Activated CD4-positive, alpha-beta T cell treated with anti-CD3 and anti-CD28 coated beads, Interleukin-10, Interleukin-2, amounts not matched to agents 100 ng/mL and 50 ng/mL, durations not matched to agents 16 hours and 8 hours (primary cell): Measurements from ENCODE around the gene CDCA7L.
"Not testable (repeated sequence)": the region's sequence is repeated elsewhere in the genome, so short reads cannot be mapped to it uniquely, and the experiment has no call there.

ENCODE experiments used
- DNase-seq: peaks from one replicate; pipeline ENCODE4 v3.0.0-alpha.2; 2020

The CDCA7L gene

DNA sequence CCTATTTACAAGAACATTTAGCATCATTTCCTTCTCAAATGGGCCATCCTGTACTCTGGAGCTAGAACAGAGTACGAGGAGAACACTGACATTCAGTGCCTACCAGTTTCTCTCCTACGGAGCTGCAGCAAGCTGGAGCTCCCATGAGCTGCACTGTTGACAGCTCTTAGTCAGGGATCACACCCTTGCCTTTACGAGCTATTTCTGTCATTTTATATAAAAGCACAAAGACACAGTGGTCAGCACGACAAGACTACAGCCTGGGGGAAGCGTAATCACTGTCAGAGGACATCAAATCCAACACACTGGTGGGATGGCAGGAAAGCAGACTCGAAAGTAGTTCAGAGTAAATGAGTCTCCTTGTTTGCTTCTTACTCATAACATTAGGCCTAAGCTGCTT lies 2.7 kb downstream of the CDCA7L start:
- peak; percentile 42 for DNase-seq

DNA sequence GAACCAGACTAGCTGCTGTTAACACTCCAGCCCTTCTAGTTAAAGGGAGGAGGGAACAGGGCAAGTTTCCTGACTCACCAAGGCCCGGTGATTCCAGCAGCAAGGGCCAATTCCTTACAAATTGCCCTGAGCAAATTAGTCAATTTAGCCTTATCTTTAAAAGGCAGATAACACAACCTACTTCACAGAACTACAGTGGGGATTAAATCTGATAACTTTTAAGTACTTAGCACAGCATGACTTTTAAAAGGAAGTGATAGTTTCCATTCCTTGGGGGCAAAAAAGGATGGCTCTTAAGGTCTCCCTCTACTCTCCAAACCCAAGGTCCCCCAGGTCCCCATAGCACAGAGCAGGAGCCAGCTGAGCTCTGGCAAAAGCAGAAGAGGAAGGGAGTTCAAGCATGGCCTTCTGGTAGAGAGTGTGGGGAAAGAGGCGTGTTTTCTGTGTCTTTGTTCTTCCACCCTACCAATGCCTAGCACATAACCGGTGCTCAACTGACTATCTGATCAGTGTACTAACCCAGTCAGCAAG lies 4.0 kb downstream of the CDCA7L start:
- DNase-seq, result peak; percentile 21

DNA sequence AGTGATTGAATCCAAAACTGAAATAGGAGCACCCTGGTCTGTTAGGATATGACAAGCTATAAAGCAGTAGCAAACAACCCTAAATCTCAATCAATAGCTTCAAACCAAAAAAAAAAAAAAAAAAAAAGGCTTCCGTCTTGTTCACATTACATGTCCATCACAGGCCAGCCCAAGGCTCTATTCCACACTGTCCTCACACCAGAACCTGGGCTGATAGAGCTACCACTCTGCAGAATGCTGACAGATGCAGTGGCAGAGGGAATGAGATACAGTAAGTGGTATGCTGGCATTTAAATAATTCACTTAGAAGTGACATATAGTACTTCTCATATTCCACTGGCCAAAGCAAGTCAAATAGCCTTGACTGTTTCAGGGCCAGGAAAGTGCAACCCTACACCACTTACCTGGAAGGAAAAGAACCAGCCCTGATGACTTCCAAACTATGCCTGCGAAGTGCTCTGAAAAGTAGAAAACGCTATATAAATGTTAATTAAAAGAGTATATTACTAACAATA lies 5.8 kb downstream of the CDCA7L start:
- no peak for DNase-seq

DNA sequence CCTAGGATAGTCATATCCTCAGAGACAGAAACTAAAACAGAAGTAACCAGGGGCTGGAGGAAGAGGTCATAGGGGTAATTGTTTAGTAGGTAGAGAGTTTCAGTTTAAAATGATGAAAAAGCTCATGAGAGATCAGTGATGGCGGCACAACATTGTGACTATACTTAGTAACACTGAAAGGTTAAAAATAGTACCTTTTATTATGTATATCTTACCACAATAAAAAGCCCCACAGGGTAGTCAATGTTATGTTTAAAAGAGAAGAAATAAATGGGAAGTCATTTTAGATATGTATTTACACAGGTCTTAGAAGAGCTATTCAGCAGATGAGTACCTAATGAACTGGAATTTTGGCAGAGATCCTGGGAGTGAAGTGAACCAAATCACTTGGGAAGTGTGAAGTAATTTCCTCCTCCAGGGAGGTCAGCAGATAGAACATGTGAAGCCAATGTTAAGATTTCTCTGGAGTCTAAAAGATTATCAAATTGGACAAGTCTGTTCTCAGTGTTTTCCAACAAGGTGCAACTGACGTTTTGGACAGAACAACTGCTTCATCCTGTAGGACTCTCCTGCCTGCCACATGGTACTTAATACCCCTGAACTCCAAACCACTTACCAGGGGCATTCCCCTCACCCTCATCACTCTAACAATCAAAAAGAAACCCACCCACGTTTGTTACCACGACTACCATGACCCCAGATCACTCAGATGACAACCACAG lies 6.4 kb downstream of the CDCA7L start:
- DNase-seq, result peak; percentile 90

DNA sequence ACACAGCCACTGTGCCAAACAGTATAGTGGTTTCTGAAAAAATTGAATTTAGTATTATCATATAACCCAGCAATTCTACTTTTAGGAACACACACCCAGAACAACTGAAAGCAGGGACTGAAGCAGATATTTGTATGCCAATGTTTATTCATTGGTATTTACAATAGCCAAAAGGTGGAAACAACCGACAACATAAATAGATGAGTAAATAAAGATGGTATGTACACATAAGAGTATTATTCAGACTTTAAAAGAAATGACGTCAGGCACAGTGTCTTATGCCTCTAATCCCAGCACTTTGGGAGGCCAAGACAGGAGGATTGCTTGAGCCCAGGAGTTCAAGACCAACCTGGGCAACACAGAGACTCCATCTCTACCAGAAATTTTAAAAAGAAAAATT lies 7.2 kb downstream of the CDCA7L start:
- DNase-seq, result no peak

DNA sequence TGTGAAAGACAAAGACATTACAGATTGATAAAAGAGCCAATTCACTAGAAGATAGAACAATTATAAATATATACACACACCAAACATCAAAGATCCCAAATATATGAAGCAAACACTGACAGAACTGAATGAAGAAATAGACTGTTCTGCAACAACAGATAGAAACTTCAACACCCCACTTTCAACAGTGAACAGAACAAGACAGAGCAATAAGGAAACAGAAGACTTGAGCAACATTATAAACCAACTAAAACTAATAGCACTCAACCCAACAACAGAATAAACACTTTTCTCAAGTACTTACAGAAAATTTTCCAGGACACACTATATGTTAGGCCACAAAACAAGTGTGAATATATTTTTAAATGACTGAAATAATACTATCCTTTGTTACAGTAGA lies 10.9 kb downstream of the CDCA7L start:
- DNase-seq, result no peak

DNA sequence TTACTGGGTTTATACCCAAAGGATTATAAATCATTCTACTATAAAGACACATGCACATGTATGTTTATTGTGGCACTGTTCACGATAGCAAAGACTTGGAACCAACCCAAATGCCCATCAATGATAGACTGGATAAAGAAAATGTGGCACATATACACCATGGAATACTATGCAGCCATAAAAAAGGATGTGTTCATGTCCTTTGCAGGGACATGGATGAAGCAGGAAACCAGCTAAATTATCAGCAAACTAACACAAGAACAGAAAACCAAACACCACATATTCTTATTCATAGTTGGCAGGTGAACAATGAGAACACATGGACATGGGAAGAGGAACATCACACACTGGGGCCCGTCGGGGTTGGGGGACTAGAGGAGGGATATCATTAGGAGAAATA lies 12.4 kb downstream of the CDCA7L start:
- not testable (repeated sequence) for DNase-seq

DNA sequence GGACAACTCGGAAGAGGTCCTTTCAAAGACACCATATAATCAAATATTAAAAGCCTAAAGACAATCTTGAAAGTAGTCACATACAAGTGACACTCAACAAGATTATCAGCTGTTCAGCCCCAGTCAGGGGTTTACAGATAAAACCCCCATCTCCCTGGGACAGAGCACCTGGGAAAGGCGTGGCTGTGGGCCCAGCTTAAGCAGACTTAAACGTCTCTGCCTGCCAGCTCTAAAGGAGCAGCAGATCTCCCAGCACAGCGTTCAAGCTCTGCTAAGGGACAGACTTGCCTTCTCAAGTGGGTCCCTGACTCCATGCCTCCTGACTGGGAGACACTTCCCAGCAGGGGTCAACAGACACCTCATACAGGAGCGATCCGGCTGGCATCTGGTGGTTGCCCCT lies 18.0 kb downstream of the CDCA7L start:
- no peak for DNase-seq

DNA sequence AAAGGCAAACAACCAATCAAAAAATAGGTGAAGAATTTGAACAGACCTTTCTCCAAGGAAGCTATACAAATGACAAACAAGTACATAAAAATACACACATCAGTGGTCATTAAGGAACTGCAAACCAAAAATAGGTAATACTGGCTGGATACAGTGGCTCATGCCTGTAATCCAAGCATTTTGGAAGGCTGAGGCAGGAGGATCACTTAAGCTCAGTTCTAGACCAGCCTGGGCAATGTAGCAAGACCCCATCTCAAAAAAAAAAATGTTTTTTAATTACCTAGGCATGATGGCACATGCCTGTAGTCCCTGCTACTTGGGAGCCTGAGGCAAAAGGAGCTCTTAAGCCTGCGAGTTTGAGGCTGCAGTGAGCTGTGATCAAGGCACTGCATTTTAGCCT lies 19.3 kb downstream of the CDCA7L start:
- no peak for DNase-seq

DNA sequence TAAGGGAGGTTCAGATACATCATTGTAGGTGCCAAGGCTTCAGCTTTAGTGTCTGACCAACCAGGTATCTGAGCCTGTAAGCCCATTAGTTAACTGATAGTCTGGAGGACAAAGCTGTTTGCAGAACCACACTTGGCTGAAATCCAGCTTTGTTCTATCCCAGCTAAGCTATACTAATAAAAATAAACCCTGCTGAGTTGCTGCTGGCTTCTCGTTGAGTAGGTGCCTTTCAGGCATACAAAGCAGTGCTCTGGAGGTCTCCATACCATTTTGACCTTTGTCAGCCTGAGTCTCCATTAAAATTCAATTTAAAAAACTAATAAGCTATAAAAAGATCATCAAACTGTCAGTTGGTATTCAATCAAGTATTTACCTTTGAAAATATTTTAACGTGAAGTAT lies 22.0 kb downstream of the CDCA7L start:
- DNase-seq, result no peak

DNA sequence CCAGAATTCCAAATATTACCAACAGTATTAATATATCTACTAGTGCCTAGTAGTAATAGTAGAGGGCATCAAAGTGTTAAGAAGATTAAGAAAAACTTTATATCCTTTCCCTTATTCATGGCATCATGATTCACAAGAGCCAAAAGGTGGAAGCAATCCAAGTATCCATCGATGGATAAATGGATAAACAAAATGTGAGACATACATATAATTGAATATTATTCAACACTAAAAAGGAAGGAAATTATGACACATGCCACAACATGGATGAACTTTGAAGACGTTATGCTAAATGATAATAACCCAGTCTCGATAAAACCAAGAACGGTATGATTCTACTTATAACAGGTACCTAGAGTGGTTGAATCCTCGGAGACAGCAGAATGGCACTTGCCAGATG lies 23.1 kb downstream of the CDCA7L start:
- no peak for DNase-seq

DNA sequence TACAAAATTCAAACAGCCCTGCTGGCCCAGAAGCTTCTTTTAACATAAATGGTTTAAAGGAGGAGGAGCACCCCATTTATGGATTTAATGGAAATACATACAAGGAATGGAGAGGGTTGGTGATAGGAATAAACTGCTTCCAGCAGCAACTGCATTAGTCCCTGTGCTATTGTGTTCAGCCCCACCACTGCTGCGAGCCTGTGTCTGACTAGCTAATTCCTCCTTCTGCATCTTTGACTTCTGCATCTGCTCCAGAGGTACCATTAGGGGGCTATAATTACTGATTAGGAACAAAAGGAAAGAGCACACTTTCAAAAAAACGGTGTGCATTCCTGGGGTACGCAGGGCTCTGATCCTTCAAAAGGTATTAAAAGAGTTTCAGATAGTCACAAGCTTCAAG lies 24.8 kb downstream of the CDCA7L start:
- DNase-seq, result no peak

DNA sequence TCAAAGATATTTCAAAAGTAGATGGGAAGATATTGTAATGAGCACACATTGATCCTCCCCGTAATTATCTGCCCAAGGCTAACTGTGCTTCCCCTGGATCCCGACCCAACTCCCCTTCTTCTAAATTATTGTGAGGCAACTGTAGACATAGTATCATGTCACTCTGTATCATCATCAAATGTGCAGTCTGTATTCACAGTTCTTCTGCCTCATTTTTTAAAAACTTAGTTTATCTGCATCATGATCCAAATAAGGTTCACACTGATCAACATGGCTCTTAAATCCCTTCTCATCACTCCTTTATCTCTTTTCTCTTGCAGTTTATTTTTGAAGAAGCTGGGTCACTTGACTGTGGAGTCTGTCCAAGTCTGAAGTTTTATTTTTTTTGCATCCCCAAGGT lies 27.5 kb downstream of the CDCA7L start:
- no peak for DNase-seq

DNA sequence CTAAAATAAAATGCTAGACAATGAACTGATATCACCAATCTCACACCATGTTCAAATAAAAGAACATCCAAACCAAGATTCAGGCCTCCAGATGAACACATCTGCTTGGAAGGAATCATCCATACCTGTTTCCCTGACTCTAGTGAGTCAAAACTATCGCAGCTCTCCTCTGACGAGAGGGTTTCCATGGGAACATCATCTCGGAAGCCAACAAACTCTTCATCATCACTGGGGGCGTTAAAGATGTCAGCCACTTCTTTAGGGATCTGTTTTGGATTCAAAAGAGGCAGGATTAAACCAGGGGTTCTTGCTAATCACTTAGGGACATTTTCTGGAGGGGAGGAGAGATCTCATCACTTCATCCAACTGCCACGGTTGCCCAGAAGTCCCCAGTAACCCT lies 29.1 kb downstream of the CDCA7L start:
- DNase-seq, result no peak

DNA sequence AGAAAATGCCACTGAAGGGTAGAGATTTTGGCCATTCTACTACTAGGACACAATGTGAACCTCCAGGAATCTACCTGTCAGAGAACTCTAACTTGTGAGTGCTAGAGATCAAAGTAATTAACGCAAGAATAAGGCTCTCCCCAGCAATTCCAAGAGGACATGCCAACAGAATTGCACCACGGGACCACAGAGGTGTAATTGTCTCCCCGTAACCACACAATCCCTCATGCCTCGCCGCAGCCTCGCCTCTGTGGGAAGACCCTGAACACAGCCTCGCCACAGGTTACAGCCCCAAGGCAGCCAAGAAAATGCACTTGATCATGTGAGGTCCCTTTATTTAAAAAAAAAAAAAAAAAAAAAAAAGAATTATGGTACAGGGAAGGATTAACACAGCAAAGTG lies 29.5 kb downstream of the CDCA7L start:
- DNase-seq, result no peak

DNA sequence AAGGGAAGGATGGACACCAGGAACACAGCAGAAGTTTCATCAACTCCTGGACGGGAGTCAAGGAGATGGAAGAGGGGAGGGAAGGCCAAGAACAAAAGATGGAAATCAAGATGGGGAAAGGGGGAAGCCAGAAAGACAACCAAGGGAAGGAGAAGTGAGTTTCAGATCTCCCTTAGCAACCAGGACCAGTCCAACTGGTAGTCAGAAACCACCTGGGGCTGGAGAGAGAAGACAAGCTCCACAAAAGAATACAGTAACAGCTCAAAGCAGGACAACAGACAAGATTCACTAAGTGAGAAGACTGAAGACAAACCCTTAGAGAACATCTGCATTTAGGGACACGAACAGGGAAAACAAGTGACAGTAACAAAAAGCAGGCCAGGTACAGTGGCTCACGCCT lies 30.6 kb downstream of the CDCA7L start:
- DNase-seq, result no peak

DNA sequence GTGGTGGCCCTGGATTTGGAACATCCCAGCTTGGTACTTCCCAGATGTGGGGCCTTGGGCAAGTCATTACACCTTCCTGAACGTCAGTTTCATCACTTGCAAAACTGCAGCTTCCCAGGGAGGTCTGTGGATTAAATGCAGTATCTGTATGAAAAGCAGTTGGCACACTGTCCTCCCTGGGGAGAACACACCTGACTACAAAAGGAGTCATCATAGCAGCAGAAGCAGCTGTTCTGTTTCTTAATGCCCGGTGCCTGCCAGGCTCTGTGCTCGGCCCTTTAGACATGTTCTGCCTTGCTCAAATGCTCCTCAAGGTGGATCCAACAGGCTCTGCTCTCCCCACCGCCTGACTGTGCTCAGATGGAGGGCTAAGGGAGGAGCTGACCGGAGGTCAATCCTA lies 31.0 kb downstream of the CDCA7L start:
- no peak for DNase-seq

DNA sequence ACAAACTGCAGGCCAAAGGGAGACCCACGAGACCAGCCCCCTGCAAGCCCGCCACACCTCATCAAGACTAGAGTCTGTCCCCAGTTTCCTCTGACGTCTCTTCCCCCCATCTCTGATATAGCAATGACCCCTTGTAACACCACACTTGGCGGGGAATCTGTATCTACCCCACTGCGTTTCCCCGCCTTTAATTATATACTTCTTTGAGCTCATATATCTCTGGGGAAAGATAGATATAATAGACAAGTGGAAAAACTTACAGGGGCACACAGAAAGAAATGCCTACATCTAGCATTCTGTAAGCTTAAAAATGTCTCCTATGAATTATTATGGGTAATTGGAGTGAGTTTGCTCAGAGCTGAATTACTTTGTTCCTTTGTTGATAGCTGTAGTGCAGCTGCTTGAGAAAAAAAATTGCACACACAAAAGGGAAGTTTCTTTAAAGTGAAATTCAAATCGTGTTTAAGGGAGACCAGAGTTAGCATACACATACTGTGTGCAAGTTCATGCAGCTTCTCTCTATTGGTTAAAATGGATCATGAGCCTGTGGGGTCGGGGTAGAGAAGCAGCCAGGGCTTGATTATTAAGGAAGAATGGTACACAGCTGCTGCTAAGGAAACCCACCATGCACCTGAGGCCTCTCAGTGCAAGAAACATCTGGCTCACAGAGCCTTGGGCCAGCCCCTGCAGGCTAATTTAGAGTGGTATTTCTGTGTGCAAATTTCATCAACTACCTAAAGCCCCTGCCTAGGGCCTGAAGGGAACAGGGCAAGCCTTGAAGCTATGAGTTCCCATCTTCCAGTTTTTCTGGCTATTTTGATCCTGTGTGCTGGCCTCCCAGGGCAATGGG lies 32.5 kb downstream of the CDCA7L start:
- no peak for DNase-seq

DNA sequence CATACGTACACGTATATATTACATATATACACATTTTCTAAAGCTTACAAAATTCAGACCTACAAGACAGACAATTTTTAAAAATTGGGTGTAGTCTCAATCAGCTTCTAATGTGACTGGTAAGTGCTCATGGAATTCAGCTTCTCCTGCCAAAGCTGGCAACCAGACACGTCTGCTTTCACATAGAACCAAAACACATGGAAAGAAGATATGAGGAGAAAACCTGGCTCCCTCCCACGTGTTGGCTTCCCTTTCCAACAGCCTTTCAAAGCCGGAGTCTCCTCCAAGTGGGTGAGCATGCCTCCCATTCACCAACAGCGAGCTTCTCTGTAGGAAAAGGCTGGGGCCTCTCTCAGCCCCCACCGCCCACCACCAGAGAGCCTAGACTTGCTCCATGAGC lies 33.4 kb downstream of the CDCA7L start:
- DNase-seq, result no peak

DNA sequence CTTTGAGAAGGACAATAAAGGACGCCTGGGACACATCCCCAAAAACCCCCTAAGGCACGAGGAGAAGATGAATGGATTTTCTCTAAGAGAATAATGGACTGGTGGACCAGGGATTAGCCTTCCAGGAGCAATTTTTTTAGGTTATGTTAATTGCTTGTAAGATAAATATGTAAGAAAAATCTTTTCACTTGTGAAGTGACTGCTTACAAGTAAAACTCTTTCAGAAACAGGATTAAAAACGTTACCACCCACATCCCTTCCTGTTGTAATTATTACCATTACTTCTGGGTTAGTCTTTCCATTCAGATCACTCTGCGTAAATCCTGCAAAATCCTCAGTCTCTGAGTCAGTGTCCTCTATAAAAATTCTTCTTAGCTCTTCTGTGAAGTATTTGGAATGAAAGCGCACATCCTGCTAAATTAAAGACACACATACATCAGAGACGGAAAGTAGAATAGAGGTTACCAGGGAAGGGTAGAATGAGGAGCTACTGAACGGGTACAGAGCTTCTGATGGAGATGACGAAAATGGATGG lies 34.3 kb downstream of the CDCA7L start:
- DNase-seq, result no peak

DNA sequence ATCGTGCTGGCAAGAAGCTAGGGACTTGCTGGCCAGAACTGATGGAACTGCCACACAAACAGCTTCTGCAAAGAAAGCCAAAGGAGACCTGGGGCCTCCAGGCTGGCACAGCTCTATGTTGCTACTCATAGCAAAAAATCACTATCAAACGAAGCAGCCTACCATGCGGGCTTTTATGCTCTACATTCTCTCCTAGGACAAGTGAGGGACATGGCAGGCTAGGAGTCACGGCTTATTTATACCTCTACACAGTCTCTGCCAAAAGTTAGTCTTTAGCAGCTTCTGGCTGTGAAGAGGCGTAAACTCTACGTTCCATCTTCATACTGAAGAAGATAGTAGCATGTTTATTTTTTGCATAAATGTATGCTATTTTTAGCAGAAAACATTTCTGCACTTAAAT lies 35.4 kb downstream of the CDCA7L start:
- no peak for DNase-seq

DNA sequence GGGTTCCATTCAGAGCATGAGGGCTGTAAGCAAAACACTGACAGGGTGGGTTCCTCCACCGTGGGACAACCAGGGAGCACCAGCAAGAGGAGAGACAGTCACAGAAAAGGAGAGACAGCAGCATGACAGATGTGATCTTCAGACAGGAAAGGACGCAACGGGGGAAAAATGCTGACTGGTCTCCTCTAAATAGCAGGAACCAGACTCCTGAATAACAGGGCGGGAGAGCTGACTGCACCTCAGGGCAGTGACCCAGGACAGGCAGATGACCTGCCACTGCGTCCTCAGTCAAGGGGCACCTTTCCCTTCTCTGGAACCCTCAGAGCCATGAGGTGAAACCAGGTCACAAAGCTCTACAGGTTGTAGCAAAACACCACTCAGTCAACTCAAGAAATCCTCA lies 37.0 kb downstream of the CDCA7L start:
- no peak for DNase-seq

DNA sequence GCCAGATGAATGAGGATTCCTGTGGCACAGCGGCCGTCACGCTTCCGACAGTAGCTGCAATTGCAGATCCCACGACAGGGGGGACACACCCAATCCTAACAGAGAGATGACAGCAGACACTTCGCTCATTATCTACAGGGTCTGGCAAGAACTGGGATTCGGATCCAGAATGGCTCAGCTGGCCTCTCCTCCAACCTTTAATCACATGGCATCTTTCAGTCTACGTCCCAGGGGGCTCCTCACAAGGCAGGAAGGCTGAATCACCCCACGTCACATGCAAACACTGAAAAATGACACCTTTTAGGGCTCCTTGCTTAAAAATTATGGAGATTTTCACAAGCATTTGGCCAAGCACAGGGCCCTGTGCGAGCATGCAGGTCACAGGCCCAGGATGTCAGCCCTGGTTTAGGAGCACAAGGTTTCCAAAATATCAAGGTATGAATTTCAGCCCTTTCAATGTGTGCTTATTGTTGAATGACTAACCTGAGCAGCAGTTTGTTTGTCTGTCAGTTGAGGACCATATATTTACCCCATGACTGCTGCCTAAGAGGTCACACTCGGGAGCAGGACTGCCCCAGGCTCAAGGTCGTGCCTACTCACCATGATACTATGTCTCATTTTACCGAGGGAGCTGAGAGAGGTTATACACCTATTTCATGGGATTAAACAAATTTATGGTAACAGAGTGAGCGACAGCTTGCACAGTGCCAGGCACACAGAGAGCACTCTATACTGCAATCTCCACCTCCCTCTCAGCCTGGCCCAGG lies 42.5 kb downstream of the CDCA7L start:
- no peak for DNase-seq
